ENCODE results near the gene RNF181. TPM values are rescaled to one million over a fixed set of nuclear protein-coding genes. Genes with fewer than 3 reads are reported as not detected.
A peak's percentile ranks its signal among the peaks of the same experiment; 100 is the strongest.
"Not testable (repeated sequence)": the region's sequence is repeated elsewhere in the genome, so short reads cannot be mapped to it uniquely, and the experiment has no call there.

The RNF181 gene
- total RNA-seq, 1 experiment from 2014 or later = 78.5 TPM

DNA sequence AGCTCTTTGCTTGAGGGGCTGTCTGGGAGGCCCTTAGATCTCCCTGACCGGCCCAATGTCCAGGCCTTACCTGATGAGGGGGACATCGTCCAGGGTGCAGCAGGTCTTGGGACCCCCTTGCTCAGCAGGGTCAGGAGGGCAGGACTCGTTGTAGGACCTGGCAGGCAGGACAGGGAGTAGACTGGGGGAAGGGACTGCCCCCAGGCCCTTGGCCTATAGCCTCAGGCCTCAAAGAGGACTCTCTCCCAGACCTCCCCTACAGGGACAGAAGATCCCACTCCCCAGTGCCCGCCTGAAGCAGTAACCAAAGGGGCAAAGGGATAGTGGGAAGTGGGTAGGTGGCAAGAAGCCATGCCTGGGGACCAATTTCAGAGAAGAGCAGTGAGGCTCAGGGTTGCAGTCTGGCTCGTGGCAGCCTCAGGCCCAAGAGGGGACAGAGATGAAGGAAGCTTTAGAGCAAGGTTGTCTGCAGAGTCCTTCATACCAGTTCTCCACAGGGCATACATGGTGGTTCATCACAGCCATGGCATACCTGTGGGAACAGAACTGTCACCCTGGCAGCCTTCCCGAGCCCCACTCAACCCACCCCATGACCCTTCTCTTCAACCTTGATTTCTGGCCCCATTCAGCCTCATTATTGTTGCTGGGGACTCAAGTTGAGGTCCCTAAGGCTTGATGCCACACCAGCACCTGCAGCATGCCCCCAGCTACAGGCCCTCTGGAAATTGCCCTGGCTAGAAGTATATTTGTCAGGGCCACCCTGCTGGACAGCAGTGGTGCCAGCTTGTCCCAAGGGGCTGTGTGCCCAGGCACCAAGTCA, 5.6 kb downstream of the RNF181 start:
- H3K36me3 ChIP-seq (ENCODE audit: insufficient read depth, low read length, poor library complexity, severe bottlenecking) = peaks cover 17% of the 10 kb centered on the region
- BruUV-seq (replicated peaks) = no TSS peak
- CTCF ChIA-PET = no interaction called here
- no peaks in the 10 kb centered on the region for H3K27me3 ChIP-seq (replicated peaks; ENCODE audit: insufficient read depth, low read depth, low read length, poor library complexity)
- no peak overlapping the region for H3K27ac ChIP-seq (ENCODE audit: low read depth, low read length, poor library complexity, severe bottlenecking)
- DNase-seq (ENCODE audit: low spot score) = no peak
- H3K9me3 ChIP-seq (ENCODE audit: low read depth, low read length, poor library complexity, severe bottlenecking) = no peaks in the 10 kb centered on the region
- peak overlapping the region; percentile 64 for H3K4me3 ChIP-seq (ENCODE audit: low read depth, low read length, poor library complexity, severe bottlenecking)
- peaks cover 6% of the 10 kb centered on the region for H3K4me1 ChIP-seq (ENCODE audit: insufficient read depth, low read length, poor library complexity, severe bottlenecking)
- POLR2A ChIA-PET (ENCODE audit: low non-redundant PET) = no interaction called here
- intact Hi-C loops (cut with micrococcal nuclease; ENCODE audit: unreplicated experiment) = no loop called here
- TF ChIP-seq CTCF (conservative IDR thresholded peaks at IDR 0.05; ENCODE audit: low read depth, low read length) (no peak), EZH2 (IDR thresholded peaks at IDR 0.05; ENCODE audit: borderline replicate concordance, low read depth, low read length, poor library complexity, severe bottlenecking) (no peak)

- ChIA-PET CTCF (no interaction called here), POLR2A (ENCODE audit: low non-redundant PET) (no interaction called here)
- no TSS peak for BruUV-seq (replicated peaks)
- H3K9me3 ChIP-seq (ENCODE audit: low read depth, low read length, poor library complexity, severe bottlenecking) = no peaks in the 10 kb centered on the region
- peak overlapping the region; percentile 57 for H3K27ac ChIP-seq (ENCODE audit: low read depth, low read length, poor library complexity, severe bottlenecking)
- no peak for DNase-seq (ENCODE audit: low spot score)
- TF ChIP-seq CTCF (conservative IDR thresholded peaks at IDR 0.05; ENCODE audit: low read depth, low read length) (no peak), EZH2 (IDR thresholded peaks at IDR 0.05; ENCODE audit: borderline replicate concordance, low read depth, low read length, poor library complexity, severe bottlenecking) (no peak)
- peaks cover 14% of the 10 kb centered on the region for H3K36me3 ChIP-seq (ENCODE audit: insufficient read depth, low read length, poor library complexity, severe bottlenecking)
- peak overlapping the region; percentile 64 for H3K4me3 ChIP-seq (ENCODE audit: low read depth, low read length, poor library complexity, severe bottlenecking)
- H3K4me1 ChIP-seq (ENCODE audit: insufficient read depth, low read length, poor library complexity, severe bottlenecking) = peaks cover 11% of the 10 kb centered on the region
- intact Hi-C loops (cut with micrococcal nuclease; ENCODE audit: unreplicated experiment) = no loop called here
- H3K27me3 ChIP-seq (replicated peaks; ENCODE audit: insufficient read depth, low read depth, low read length, poor library complexity) = no peaks in the 10 kb centered on the region
These were observed 6.4 kb downstream of the RNF181 start for GRCh38 chr2:85601771-85602475.

GRCh38 chr2:85602476-85603234, 7.1 kb downstream of the RNF181 start, which contains the start of gene TMEM150A:
Gene TMEM150A (minus strand): TSS chr2:85602698. CDS start chr2:85601948, 750 bp downstream.
- peak; percentile 95 for DNase-seq (ENCODE audit: low spot score)
- Histone ChIP-seq H3K36me3 (ENCODE audit: insufficient read depth, low read length, poor library complexity, severe bottlenecking) (peaks cover 8% of the 10 kb centered on the region), H3K4me1 (ENCODE audit: insufficient read depth, low read length, poor library complexity, severe bottlenecking) (peaks cover 11% of the 10 kb centered on the region), H3K27me3 (replicated peaks; ENCODE audit: insufficient read depth, low read depth, low read length, poor library complexity) (no peaks in the 10 kb centered on the region), H3K9me3 (ENCODE audit: low read depth, low read length, poor library complexity, severe bottlenecking) (no peaks in the 10 kb centered on the region), H3K27ac (ENCODE audit: low read depth, low read length, poor library complexity, severe bottlenecking) (peak within 1 kb of the TSS; percentile 57), H3K4me3 (ENCODE audit: low read depth, low read length, poor library complexity, severe bottlenecking) (peak within 1 kb of the TSS; percentile 64)
- TF ChIP-seq EZH2 (IDR thresholded peaks at IDR 0.05; ENCODE audit: borderline replicate concordance, low read depth, low read length, poor library complexity, severe bottlenecking) = no peak
- peak; percentile 18; the same call in 1 of the 2 replicates for TF ChIP-seq CTCF (conservative IDR thresholded peaks at IDR 0.05; ENCODE audit: low read depth, low read length)
- POLR2A ChIA-PET (ENCODE audit: low non-redundant PET) = no interaction called here
- CTCF ChIA-PET = no interaction called here
- intact Hi-C loops (cut with micrococcal nuclease; ENCODE audit: unreplicated experiment) = no loop called here
- no TSS peak for BruUV-seq (replicated peaks)

- intact Hi-C loops (cut with micrococcal nuclease; ENCODE audit: unreplicated experiment); H3K4me3 ChIP-seq (ENCODE audit: low read depth, low read length, poor library complexity, severe bottlenecking); H3K27ac ChIP-seq (ENCODE audit: low read depth, low read length, poor library complexity, severe bottlenecking); BruUV-seq (replicated peaks); H3K27me3 ChIP-seq (replicated peaks; ENCODE audit: insufficient read depth, low read depth, low read length, poor library complexity); DNase-seq (ENCODE audit: low spot score); POLR2A ChIA-PET (ENCODE audit: low non-redundant PET); H3K9me3 ChIP-seq (ENCODE audit: low read depth, low read length, poor library complexity, severe bottlenecking): not testable (repeated sequence)
- Histone ChIP-seq H3K36me3 (ENCODE audit: insufficient read depth, low read length, poor library complexity, severe bottlenecking) (peaks cover 15% of the 10 kb centered on the region), H3K4me1 (ENCODE audit: insufficient read depth, low read length, poor library complexity, severe bottlenecking) (peaks cover 11% of the 10 kb centered on the region)
- CTCF ChIA-PET = interaction anchor here (0.6 kb wide), 1 partner anchor 33 kb away, joined by 3 read pairs; no protein-coding TSS in a partner anchor
These were observed 8.5 kb downstream of the RNF181 start for GRCh38 chr2:85604133-85604444.
